Measurements from ENCODE around the gene TNPO3. TPM values are rescaled to one million over a fixed set of nuclear protein-coding genes. Genes with fewer than 3 reads are reported as not detected.

TNPO3 gene
- total RNA-seq, 1 donor from 2014 or later: 45.9 TPM

DNA sequence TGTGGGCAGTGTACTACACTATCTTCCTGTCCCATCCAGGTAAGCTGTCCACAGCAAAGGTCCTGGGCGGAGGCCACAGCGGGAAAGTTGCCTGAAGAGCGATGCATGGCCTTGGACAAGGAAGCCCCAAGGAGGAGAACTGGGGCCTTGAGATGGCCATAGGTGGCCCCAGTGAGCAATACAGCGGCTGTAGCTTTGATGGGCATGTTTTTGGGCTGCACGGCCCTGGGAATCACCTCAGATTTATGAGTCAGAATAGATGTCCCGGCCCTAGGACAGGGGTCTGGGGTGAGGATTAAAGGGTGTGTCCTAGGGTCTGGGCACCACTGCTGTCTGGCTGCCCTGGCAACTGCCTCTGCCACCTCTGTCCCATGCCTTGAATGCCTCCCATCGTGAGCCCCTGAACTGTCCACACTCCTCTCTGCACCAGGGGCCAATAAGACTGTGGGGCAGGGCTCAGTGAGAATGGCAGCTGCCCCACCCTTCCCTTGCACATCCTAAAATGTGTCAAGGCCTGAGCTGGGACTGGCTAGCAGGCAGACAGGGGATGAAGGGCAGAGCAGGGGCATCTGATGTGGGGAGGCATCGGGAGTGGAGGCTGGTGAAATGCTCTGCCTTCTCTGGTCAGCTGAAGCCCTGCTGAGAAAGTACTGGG is 126.6 kb downstream of the TNPO3 start:
- H3K27ac ChIP-seq (ENCODE audit: low read depth, low read length): no peak overlapping the region
- H3K4me1 ChIP-seq (ENCODE audit: control insufficient read depth in 3 of 3, insufficient read depth in 3 of 3, low read length in 3 of 3): peaks cover 0 to 6% (median 3%) of the 10 kb centered on the region in 3 donors
- H3K27me3 ChIP-seq (ENCODE audit: control insufficient read depth in 3 of 3, insufficient read depth in 3 of 3, low read length in 3 of 3): peaks cover 7 to 22% (median 9%) of the 10 kb centered on the region in 3 donors

DNA sequence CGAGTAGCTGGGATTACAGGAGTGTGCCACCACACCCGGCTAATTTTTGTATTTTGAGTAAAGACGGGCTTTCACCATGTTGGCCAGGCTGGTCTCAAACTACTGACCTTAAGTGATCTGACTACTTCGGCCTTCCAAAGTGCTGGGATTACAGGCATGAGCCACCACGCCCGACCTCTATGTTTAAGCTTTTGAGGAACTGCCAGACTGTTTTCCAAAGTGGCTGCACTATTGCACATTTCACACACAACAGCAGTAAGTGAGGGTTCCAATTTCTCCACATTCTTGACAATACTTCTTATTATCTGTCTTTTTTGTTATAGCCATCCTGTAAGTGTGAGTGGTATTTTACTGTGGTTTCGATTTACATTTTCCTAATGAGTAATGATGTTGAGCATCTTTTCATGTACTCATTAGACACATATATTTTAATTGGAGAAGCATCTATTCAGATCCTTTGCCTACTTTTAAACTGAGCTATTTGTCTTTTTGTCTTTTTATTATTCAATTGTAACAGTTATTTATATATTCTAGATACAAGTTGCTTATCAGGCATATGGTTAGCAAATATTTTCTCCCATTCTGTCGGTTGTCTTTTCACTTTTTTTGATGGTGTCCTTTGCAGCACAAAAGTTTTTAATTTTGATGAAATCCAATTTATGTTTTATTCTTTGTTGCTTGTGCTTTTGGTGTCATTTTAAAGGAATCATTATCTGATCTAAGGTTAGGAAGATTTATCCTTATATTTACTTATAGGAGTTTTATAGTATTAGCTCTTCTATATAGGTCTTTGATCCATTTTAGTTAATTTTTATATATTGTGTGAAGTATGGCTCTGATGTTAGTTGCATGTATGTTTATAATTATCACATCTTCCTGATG is 130.0 kb downstream of the TNPO3 start:
- Histone ChIP-seq H3K9ac (ENCODE audit: low read depth in 1 of 3, low read length in 3 of 3) (no peak overlapping the region), H3K4me3 (ENCODE audit: low read length in 3 of 3) (no peak overlapping the region), H3K27me3 (ENCODE audit: control insufficient read depth in 3 of 3, insufficient read depth in 3 of 3, low read length in 3 of 3) (peaks cover 0 to 26% (median 18%) of the 10 kb centered on the region in 3 donors), H3K27ac (ENCODE audit: low read depth, low read length) (no peak overlapping the region), H3K9me3 (ENCODE audit: control insufficient read depth in 3 of 3, low read length in 3 of 3) (no peaks in the 10 kb centered on the region), H3K36me3 (ENCODE audit: control insufficient read depth in 3 of 3, insufficient read depth in 3 of 3, low read length in 3 of 3) (no peaks in the 10 kb centered on the region), H3K4me1 (ENCODE audit: control insufficient read depth in 3 of 3, insufficient read depth in 3 of 3, low read length in 3 of 3) (no peaks in the 10 kb centered on the region)

More for the DNA sequence above, 126.6 kb downstream of the TNPO3 start:
- Histone ChIP-seq H3K9me3 (ENCODE audit: control insufficient read depth in 3 of 3, low read length in 3 of 3) (no peaks in the 10 kb centered on the region), H3K9ac (ENCODE audit: low read depth in 1 of 3, low read length in 3 of 3) (no peak overlapping the region), H3K4me3 (ENCODE audit: low read length in 3 of 3) (no peak overlapping the region), H3K36me3 (ENCODE audit: control insufficient read depth in 3 of 3, insufficient read depth in 3 of 3, low read length in 3 of 3) (no peaks in the 10 kb centered on the region)

DNA sequence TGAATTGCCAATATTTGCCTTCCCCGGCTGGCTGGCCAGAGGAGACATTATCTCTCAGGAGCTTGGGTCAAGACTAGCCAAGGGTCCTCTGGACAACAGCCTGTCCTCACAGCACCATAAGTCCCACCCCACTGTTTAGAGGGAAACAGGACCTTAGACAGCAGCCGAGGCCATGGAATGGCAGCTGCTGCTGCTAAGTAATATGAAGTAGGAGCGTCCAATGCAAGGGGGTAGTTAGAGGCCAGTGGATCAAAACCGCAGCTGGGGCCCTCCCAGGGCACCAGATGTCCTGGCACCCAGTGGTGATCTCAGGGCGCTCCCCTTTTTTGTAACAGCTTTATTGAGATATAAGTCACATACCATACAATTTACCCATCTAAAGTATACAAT is 131.5 kb downstream of the TNPO3 start:
- H3K27ac ChIP-seq (ENCODE audit: low read depth, low read length): no peak overlapping the region
- no peaks in the 10 kb centered on the region for H3K36me3 ChIP-seq (ENCODE audit: control insufficient read depth in 3 of 3, insufficient read depth in 3 of 3, low read length in 3 of 3)
- no peak overlapping the region for H3K4me3 ChIP-seq (ENCODE audit: low read length in 3 of 3)
- peaks cover 0 to 16% (median 16%) of the 10 kb centered on the region in 3 donors for H3K27me3 ChIP-seq (ENCODE audit: control insufficient read depth in 3 of 3, insufficient read depth in 3 of 3, low read length in 3 of 3)
- no peaks in the 10 kb centered on the region for H3K4me1 ChIP-seq (ENCODE audit: control insufficient read depth in 3 of 3, insufficient read depth in 3 of 3, low read length in 3 of 3)
- H3K9me3 ChIP-seq (ENCODE audit: control insufficient read depth in 3 of 3, low read length in 3 of 3): no peaks in the 10 kb centered on the region
- no peak overlapping the region for H3K9ac ChIP-seq (ENCODE audit: low read depth in 1 of 3, low read length in 3 of 3)

DNA sequence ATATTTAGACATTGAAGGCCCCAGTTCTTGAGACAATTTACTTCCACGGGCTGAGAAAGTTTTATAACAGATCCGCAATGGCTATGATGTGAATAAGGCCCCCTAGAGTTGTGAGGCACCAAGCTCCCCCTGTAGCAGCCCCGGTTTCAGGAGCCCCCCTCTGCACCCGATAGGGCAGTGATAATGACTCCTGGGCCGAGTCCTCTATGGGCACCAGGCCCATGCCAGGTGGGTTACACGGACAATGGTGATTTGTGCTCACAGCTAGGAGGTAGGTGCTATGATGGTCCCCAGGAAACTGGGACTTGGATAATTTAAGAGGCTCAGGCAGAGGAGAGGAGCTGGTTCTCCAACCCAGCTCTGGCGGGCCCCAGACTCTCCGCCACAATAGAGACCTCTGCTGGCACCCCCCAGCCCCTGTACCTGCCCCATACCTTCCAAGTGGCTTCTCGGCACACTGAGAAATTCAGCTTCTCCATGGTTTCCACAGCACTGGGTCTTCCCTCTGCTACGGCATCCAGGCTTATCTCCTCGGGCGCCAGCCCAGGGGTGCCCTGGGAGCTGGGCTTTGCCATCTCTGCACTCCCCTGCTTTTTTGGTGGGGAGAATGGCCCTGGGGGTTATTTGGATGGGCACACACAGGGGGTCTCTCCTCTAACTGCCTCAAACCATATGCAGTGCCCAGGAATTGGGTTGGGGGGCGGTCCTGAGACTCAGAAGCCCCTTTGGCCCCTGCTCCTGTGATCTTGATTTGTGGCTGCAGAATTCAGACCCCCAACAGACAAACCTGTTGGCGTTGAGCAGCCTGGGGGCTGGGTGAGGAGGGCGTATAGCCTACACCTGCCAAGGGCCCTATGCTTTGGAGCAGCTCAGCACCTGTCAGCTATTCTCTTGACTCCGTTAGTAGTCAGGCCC is 132.2 kb downstream of the TNPO3 start:
- Histone ChIP-seq H3K4me1 (ENCODE audit: control insufficient read depth in 3 of 3, insufficient read depth in 3 of 3, low read length in 3 of 3) (no peaks in the 10 kb centered on the region), H3K4me3 (ENCODE audit: low read length in 3 of 3) (no peak overlapping the region), H3K27me3 (ENCODE audit: control insufficient read depth in 3 of 3, insufficient read depth in 3 of 3, low read length in 3 of 3) (peaks cover 0 to 16% (median 12%) of the 10 kb centered on the region in 3 donors), H3K36me3 (ENCODE audit: control insufficient read depth in 3 of 3, insufficient read depth in 3 of 3, low read length in 3 of 3) (no peaks in the 10 kb centered on the region), H3K9ac (ENCODE audit: low read depth in 1 of 3, low read length in 3 of 3) (no peak overlapping the region), H3K27ac (ENCODE audit: low read depth, low read length) (no peak overlapping the region), H3K9me3 (ENCODE audit: control insufficient read depth in 3 of 3, low read length in 3 of 3) (no peaks in the 10 kb centered on the region)

DNA sequence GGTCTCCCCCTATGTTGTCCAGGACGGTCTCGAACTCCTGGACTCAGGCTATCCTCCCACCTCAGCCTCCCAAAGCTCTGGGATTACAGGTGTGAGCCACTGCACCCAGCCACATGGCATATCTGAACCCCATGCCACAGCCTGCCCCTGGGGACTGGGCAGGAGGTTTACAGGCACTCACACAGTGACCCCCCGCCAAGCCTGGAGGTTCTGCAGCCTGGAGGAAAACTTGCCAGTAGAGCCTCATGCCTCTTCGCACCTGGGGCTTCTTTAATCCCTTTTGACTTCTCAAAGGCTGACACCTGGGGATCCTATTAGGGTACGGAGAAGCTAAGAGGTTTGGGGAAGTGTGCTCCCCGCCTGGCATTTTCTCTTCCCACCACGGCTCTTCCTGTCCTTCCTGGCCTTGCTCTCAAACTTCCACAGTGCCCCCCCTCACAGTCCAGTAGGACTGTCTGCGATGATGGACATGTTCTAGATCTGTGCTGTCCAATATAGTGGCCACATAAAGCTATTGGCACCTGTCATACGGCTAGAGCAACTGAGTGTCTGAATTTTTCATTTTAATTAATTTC is 133.0 kb downstream of the TNPO3 start:
- no peaks in the 10 kb centered on the region for H3K4me1 ChIP-seq (ENCODE audit: control insufficient read depth in 3 of 3, insufficient read depth in 3 of 3, low read length in 3 of 3)
- H3K9me3 ChIP-seq (ENCODE audit: control insufficient read depth in 3 of 3, low read length in 3 of 3): no peaks in the 10 kb centered on the region
- H3K4me3 ChIP-seq (ENCODE audit: low read length in 3 of 3): no peak overlapping the region
- H3K27ac ChIP-seq (ENCODE audit: low read depth, low read length): no peak overlapping the region
- H3K27me3 ChIP-seq (ENCODE audit: control insufficient read depth in 3 of 3, insufficient read depth in 3 of 3, low read length in 3 of 3): peaks cover 0 to 19% (median 14%) of the 10 kb centered on the region in 3 donors
- no peaks in the 10 kb centered on the region for H3K36me3 ChIP-seq (ENCODE audit: control insufficient read depth in 3 of 3, insufficient read depth in 3 of 3, low read length in 3 of 3)
- no peak overlapping the region for H3K9ac ChIP-seq (ENCODE audit: low read depth in 1 of 3, low read length in 3 of 3)

DNA sequence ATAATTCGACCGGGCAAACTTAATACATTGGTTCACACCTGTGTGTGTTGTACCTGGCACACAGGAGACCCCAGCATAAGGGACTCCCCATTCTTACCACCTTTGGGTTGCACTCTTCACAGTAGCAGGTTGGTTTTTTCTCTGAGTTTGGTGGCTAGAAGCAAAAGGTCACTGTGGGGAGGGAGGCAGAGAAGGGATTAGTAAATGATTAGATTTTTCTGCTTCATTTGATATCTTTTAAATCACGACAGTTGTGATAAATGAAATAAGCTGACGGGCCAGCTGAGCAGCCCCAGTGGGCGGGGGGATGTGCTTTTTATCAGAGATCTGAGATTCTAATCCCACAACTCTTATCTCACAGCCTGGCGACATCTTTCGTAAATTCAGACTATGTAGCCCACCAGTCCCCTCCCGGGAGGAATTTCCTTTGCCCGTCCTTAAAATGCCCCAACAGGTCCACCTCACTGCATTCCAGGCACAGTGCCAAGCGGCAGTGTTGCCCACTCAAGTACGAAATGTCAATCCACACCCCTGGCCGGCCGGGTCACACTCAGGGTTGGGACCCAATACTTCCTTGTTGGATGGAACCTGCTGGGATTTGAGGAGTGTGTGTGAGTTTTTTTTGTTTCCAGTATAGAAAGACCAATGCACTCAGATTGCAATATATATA is 133.9 kb downstream of the TNPO3 start:
- H3K9ac ChIP-seq (ENCODE audit: low read depth in 1 of 3, low read length in 3 of 3): no peak overlapping the region
- no peak overlapping the region for H3K4me3 ChIP-seq (ENCODE audit: low read length in 3 of 3)
- no peaks in the 10 kb centered on the region for H3K4me1 ChIP-seq (ENCODE audit: control insufficient read depth in 3 of 3, insufficient read depth in 3 of 3, low read length in 3 of 3)
- H3K9me3 ChIP-seq (ENCODE audit: control insufficient read depth in 3 of 3, low read length in 3 of 3): no peaks in the 10 kb centered on the region
- H3K36me3 ChIP-seq (ENCODE audit: control insufficient read depth in 3 of 3, insufficient read depth in 3 of 3, low read length in 3 of 3): no peaks in the 10 kb centered on the region
- no peak overlapping the region for H3K27ac ChIP-seq (ENCODE audit: low read depth, low read length)
- peaks cover 6 to 27% (median 22%) of the 10 kb centered on the region in 3 donors for H3K27me3 ChIP-seq (ENCODE audit: control insufficient read depth in 3 of 3, insufficient read depth in 3 of 3, low read length in 3 of 3)

- no peak overlapping the region for H3K4me3 ChIP-seq (ENCODE audit: low read length in 3 of 3)
- no peak overlapping the region for H3K9ac ChIP-seq (ENCODE audit: low read depth in 1 of 3, low read length in 3 of 3)
- H3K4me1 ChIP-seq (ENCODE audit: control insufficient read depth in 3 of 3, insufficient read depth in 3 of 3, low read length in 3 of 3): peaks cover 0 to 4% (median 0%) of the 10 kb centered on the region in 3 donors
- H3K9me3 ChIP-seq (ENCODE audit: control insufficient read depth in 3 of 3, low read length in 3 of 3): no peaks in the 10 kb centered on the region
- peaks cover 10 to 34% (median 29%) of the 10 kb centered on the region in 3 donors for H3K27me3 ChIP-seq (ENCODE audit: control insufficient read depth in 3 of 3, insufficient read depth in 3 of 3, low read length in 3 of 3)
- H3K27ac ChIP-seq (ENCODE audit: low read depth, low read length): no peak overlapping the region
- no peaks in the 10 kb centered on the region for H3K36me3 ChIP-seq (ENCODE audit: control insufficient read depth in 3 of 3, insufficient read depth in 3 of 3, low read length in 3 of 3)
Observed at GRCh38 chr7:128919881-128920799, 134.8 kb downstream of the TNPO3 start.

DNA sequence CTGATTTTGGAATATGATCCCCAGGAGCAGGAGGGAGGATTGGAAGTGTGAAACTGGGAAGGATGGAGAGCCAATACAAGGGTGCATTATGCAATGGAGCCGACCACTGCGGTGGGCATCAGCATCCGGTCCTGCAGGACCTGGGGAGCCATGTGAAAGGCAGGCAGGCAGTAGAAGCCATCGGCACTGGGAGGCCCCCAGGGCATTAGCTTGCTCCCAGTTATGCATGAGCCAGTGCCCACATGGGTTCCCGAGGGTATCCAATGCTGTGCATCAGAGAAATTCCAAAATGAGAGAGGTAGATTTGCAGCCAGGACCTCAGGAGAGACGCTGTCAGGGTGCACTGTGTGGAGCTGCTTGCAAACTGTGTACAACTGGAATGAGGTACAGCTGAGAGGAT is 135.7 kb downstream of the TNPO3 start:
- Histone ChIP-seq H3K36me3 (ENCODE audit: control insufficient read depth in 3 of 3, insufficient read depth in 3 of 3, low read length in 3 of 3) (no peaks in the 10 kb centered on the region), H3K4me3 (ENCODE audit: low read length in 3 of 3) (no peak overlapping the region), H3K9ac (ENCODE audit: low read depth in 1 of 3, low read length in 3 of 3) (no peak overlapping the region), H3K9me3 (ENCODE audit: control insufficient read depth in 3 of 3, low read length in 3 of 3) (no peaks in the 10 kb centered on the region), H3K27ac (ENCODE audit: low read depth, low read length) (no peak overlapping the region), H3K4me1 (ENCODE audit: control insufficient read depth in 3 of 3, insufficient read depth in 3 of 3, low read length in 3 of 3) (peaks cover 0 to 4% (median 0%) of the 10 kb centered on the region in 3 donors), H3K27me3 (ENCODE audit: control insufficient read depth in 3 of 3, insufficient read depth in 3 of 3, low read length in 3 of 3) (peaks cover 16 to 41% (median 36%) of the 10 kb centered on the region in 3 donors)

Measured in skeletal muscle tissue (tissue), 4 donors.